Measurements from ENCODE around the gene PEA15.

Gene PEA15

DNA sequence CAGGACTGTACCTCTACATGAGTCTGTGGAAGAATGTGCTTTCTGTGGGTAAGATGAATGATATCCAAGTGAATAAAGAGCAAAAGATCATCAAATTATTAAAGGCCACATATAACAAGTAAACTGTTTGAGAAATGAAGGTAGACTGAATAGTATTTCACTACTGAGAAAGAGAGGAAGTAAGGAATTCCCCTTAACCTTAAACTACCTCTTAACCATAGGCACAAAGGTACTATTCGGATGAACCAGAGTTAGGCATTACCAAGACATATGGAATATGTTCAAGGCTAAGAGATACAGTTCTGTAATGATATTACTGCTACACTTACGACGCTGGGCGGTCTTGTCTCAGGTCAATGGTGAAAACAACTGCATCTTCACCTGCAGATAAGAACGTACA, 31.6 kb downstream of the PEA15 start:
- no peaks in the 10 kb centered on the region for H3K27me3 ChIP-seq (ENCODE audit: control insufficient read depth, insufficient read depth, low read length)
- no peak overlapping the region for H3K27ac ChIP-seq (ENCODE audit: low read depth, low read length)
- no peak overlapping the region for H3K9ac ChIP-seq (ENCODE audit: low read length)
- peaks cover 25% of the 10 kb centered on the region for H3K36me3 ChIP-seq (ENCODE audit: control insufficient read depth, insufficient read depth, low read length)
- no peaks in the 10 kb centered on the region for H3K4me1 ChIP-seq (ENCODE audit: control insufficient read depth, insufficient read depth, low read length)
- H3K4me3 ChIP-seq (ENCODE audit: low read length) = no peak overlapping the region

DNA sequence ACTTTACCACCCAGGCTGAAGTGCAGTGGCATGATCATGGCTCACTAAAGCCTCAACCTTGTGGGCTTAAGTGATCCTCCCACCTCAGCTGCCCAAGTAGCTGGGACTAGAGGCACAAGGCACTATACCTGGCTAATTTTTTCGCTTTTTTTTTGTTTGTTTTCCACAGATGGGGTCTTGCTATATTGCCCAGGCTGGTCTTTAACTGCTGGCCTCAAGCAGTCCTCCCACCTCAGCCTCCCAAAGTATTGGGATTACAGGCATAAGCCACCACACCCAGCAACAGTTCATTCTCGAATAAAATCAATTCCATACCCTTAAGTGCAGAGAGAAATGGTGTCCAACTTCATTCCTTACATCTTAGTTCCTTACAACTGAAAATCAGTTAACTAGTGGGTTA, 32.4 kb downstream of the PEA15 start:
- Histone ChIP-seq H3K9ac (ENCODE audit: low read length) (no peak overlapping the region), H3K4me3 (ENCODE audit: low read length) (no peak overlapping the region), H3K4me1 (ENCODE audit: control insufficient read depth, insufficient read depth, low read length) (no peaks in the 10 kb centered on the region), H3K27ac (ENCODE audit: low read depth, low read length) (no peak overlapping the region), H3K36me3 (ENCODE audit: control insufficient read depth, insufficient read depth, low read length) (peaks cover 23% of the 10 kb centered on the region), H3K27me3 (ENCODE audit: control insufficient read depth, insufficient read depth, low read length) (no peaks in the 10 kb centered on the region)

DNA sequence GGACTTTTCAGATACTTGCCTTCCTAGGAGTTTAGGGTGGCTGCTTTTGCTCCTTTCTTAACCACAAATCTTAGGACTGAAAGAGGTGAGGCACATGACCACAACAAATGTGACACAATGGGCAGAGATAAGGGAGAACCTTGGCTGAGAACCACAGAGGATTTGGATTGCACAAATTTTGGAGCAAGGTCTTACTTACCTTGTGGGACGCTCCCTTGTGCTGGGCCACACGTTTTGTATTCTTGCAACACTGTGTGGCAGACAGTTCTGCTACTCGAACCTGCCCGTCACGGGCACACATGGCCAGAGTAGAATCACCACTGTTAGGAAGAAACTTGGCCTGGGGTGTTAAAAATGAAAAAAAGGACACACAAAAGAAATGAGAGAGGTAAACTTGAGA, 33.2 kb downstream of the PEA15 start:
- Histone ChIP-seq H3K9ac (ENCODE audit: low read length) (no peak overlapping the region), H3K36me3 (ENCODE audit: control insufficient read depth, insufficient read depth, low read length) (peaks cover 23% of the 10 kb centered on the region), H3K27ac (ENCODE audit: low read depth, low read length) (no peak overlapping the region)

DNA sequence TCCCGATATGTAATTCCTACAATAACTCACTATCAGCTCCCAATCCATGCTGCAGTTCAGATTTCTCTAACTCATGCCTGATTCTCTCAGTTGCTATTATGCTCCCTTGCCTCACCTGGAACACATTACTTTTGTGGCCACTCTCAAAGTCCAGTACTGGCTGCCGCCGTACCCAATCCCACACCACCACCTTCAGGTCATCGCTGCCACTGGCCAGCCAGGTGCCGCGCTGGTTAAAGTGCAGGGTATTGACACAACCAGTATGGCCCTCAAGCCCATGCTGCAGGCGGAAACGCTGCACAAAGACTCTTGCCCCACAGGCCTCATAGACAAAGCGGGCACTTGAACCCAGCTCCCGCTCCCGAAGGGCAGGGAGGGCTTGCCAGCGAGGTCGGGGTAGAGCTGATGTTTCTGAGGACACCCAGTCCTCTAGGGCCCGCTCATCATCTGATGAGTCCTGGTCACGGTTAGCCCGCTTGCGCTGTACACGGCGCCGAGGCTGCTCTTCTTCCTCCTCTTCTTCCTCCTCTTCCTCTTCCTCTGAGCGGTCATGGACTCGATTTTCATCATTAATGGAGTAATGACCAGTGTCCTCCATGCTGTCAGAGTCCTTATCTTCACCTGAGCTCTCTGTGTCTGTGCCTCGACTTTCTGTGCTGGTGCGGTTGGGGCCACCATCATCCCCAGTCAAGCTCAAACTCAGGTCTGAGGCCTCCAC, 34.6 kb downstream of the PEA15 start:
- Histone ChIP-seq H3K27me3 (ENCODE audit: control insufficient read depth, insufficient read depth, low read length) (no peaks in the 10 kb centered on the region), H3K4me3 (ENCODE audit: low read length) (no peak overlapping the region), H3K27ac (ENCODE audit: low read depth, low read length) (no peak overlapping the region), H3K36me3 (ENCODE audit: control insufficient read depth, insufficient read depth, low read length) (peaks cover 23% of the 10 kb centered on the region), H3K9ac (ENCODE audit: low read length) (no peak overlapping the region), H3K4me1 (ENCODE audit: control insufficient read depth, insufficient read depth, low read length) (no peaks in the 10 kb centered on the region)

More for the DNA sequence above, 33.2 kb downstream of the PEA15 start:
- Histone ChIP-seq H3K4me3 (ENCODE audit: low read length) (no peak overlapping the region), H3K27me3 (ENCODE audit: control insufficient read depth, insufficient read depth, low read length) (no peaks in the 10 kb centered on the region), H3K4me1 (ENCODE audit: control insufficient read depth, insufficient read depth, low read length) (no peaks in the 10 kb centered on the region)

- Histone ChIP-seq H3K27ac (ENCODE audit: low read depth, low read length) (no peak overlapping the region), H3K4me3 (ENCODE audit: low read length) (no peak overlapping the region), H3K9ac (ENCODE audit: low read length) (no peak overlapping the region), H3K36me3 (ENCODE audit: control insufficient read depth, insufficient read depth, low read length) (peaks cover 11% of the 10 kb centered on the region), H3K4me1 (ENCODE audit: control insufficient read depth, insufficient read depth, low read length) (no peaks in the 10 kb centered on the region), H3K27me3 (ENCODE audit: control insufficient read depth, insufficient read depth, low read length) (no peaks in the 10 kb centered on the region)
These were observed 38.6 kb downstream of the PEA15 start for GRCh38 chr1:160243767-160244166.

GRCh38 chr1:160244209-160244608, 39.0 kb downstream of the PEA15 start:
- Histone ChIP-seq H3K27ac (ENCODE audit: low read depth, low read length) (no peak overlapping the region), H3K27me3 (ENCODE audit: control insufficient read depth, insufficient read depth, low read length) (no peaks in the 10 kb centered on the region), H3K4me1 (ENCODE audit: control insufficient read depth, insufficient read depth, low read length) (no peaks in the 10 kb centered on the region), H3K36me3 (ENCODE audit: control insufficient read depth, insufficient read depth, low read length) (peaks cover 10% of the 10 kb centered on the region), H3K9ac (ENCODE audit: low read length) (no peak overlapping the region), H3K4me3 (ENCODE audit: low read length) (no peak overlapping the region)

- Histone ChIP-seq H3K4me3 (ENCODE audit: low read length) (no peak overlapping the region), H3K27me3 (ENCODE audit: control insufficient read depth, insufficient read depth, low read length) (no peaks in the 10 kb centered on the region), H3K27ac (ENCODE audit: low read depth, low read length) (no peak overlapping the region), H3K4me1 (ENCODE audit: control insufficient read depth, insufficient read depth, low read length) (no peaks in the 10 kb centered on the region), H3K9ac (ENCODE audit: low read length) (no peak overlapping the region), H3K36me3 (ENCODE audit: control insufficient read depth, insufficient read depth, low read length) (no peaks in the 10 kb centered on the region)
These were observed 40.2 kb downstream of the PEA15 start for GRCh38 chr1:160245434-160245833.

- Histone ChIP-seq H3K4me1 (ENCODE audit: control insufficient read depth, insufficient read depth, low read length) (peaks cover 9% of the 10 kb centered on the region), H3K27me3 (ENCODE audit: control insufficient read depth, insufficient read depth, low read length) (no peaks in the 10 kb centered on the region), H3K4me3 (ENCODE audit: low read length) (no peak overlapping the region), H3K9ac (ENCODE audit: low read length) (no peak overlapping the region), H3K27ac (ENCODE audit: low read depth, low read length) (no peak overlapping the region), H3K36me3 (ENCODE audit: control insufficient read depth, insufficient read depth, low read length) (no peaks in the 10 kb centered on the region)
These were observed 41.9 kb downstream of the PEA15 start for GRCh38 chr1:160247053-160247452.

DNA sequence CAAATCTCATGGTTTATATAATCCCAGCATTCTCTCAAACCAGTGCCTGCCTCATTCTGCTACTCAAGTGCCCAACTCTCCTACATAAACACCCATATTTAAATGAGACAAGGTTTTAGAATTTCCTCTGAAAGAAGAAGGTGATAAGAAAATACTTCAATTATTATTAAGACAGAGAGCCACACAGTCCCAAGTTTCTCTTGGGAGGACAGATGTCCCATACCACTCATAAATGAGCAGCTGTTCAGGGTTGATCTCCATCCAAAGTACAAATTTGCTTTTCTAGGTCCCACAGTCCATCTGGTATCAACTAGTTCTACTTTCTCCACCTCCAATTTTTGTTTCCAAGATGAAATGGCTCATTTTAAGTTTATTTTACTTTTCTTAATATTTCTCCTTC, 45.8 kb downstream of the PEA15 start:
- no peak overlapping the region for H3K4me3 ChIP-seq (ENCODE audit: low read length)
- no peaks in the 10 kb centered on the region for H3K27me3 ChIP-seq (ENCODE audit: control insufficient read depth, insufficient read depth, low read length)
- H3K9ac ChIP-seq (ENCODE audit: low read length) = no peak overlapping the region
- H3K27ac ChIP-seq (ENCODE audit: low read depth, low read length) = peak overlapping the region; percentile 44
- H3K36me3 ChIP-seq (ENCODE audit: control insufficient read depth, insufficient read depth, low read length) = no peaks in the 10 kb centered on the region
- peaks cover 10% of the 10 kb centered on the region for H3K4me1 ChIP-seq (ENCODE audit: control insufficient read depth, insufficient read depth, low read length)

- H3K9ac ChIP-seq (ENCODE audit: low read length) = no peak overlapping the region
- no peak overlapping the region for H3K4me3 ChIP-seq (ENCODE audit: low read length)
- H3K27me3 ChIP-seq (ENCODE audit: control insufficient read depth, insufficient read depth, low read length) = no peaks in the 10 kb centered on the region
- H3K36me3 ChIP-seq (ENCODE audit: control insufficient read depth, insufficient read depth, low read length) = no peaks in the 10 kb centered on the region
- peak overlapping the region; percentile 44 for H3K27ac ChIP-seq (ENCODE audit: low read depth, low read length)
- peaks cover 17% of the 10 kb centered on the region for H3K4me1 ChIP-seq (ENCODE audit: control insufficient read depth, insufficient read depth, low read length)
These were observed 46.7 kb downstream of the PEA15 start for GRCh38 chr1:160251687-160252526.

GRCh38 chr1:160255781-160256300, 50.7 kb downstream of the PEA15 start:
- Histone ChIP-seq H3K27ac (ENCODE audit: low read depth, low read length) (no peak overlapping the region), H3K4me3 (ENCODE audit: low read length) (no peak overlapping the region), H3K27me3 (ENCODE audit: control insufficient read depth, insufficient read depth, low read length) (no peaks in the 10 kb centered on the region), H3K36me3 (ENCODE audit: control insufficient read depth, insufficient read depth, low read length) (no peaks in the 10 kb centered on the region), H3K4me1 (ENCODE audit: control insufficient read depth, insufficient read depth, low read length) (peaks cover 33% of the 10 kb centered on the region), H3K9ac (ENCODE audit: low read length) (no peak overlapping the region)

DNA sequence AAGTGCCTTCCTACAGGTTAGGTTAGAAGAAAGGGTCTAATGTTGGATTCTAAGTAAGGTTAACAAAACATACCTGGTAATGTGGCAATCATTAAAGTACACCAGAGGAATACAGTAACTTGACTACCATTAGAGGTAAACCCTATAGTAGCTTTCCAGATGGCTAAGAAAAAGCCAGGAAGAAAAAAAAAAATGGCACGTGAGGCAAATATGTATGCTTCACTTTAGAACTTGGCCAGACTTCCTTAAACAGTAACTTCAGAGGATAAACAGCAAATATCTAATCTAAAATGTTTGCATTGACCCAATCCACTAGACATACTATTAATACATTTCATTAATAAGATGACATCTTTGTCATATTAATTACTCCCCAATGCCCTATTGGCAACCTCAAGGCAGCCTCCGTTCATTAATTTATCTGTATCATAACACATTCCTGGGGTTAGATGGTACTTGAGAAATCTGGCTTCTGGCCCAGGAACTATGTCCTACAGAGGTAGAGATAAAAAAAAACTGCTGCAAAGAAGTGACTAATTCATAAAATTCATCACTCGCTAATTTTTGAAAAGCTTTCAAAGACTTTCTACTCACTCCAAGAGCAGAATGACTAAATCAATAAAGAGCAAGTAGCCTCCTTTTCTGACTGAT, 51.3 kb downstream of the PEA15 start:
- peaks cover 30% of the 10 kb centered on the region for H3K4me1 ChIP-seq (ENCODE audit: control insufficient read depth, insufficient read depth, low read length)
- H3K27ac ChIP-seq (ENCODE audit: low read depth, low read length) = no peak overlapping the region
- no peak overlapping the region for H3K4me3 ChIP-seq (ENCODE audit: low read length)
- no peaks in the 10 kb centered on the region for H3K36me3 ChIP-seq (ENCODE audit: control insufficient read depth, insufficient read depth, low read length)
- H3K27me3 ChIP-seq (ENCODE audit: control insufficient read depth, insufficient read depth, low read length) = no peaks in the 10 kb centered on the region
- H3K9ac ChIP-seq (ENCODE audit: low read length) = no peak overlapping the region

Measured in rectal smooth muscle tissue (tissue), 1 donor.